SK-N-SH (cell line): ENCODE measurements around the gene PSMD9. TPM values are rescaled to one million over a fixed set of nuclear protein-coding genes. Genes with fewer than 3 reads are reported as not detected.
"Not testable (repeated sequence)": the region's sequence is repeated elsewhere in the genome, so short reads cannot be mapped to it uniquely, and the experiment has no call there.

Source experiments
- CTCF ChIA-PET: fragments of 300-600, 350-600 bp; formaldehyde crosslinking; extraction: SDS; loops from one replicate; lab custom pipeline; 2021; lab: Yijun Ruan, JAX
- POLR2A ChIA-PET: fragments of 350-600 bp; sonication (Branson Sonifier 250); formaldehyde crosslinking; extraction: SDS; loops from one replicate; lab custom pipeline; 2020; ENCODE audit warnings: antibody characterized with exemption, inconsistent platforms; lab: Yijun Ruan, JAX
- DNase-seq: peaks from one replicate; pipeline ENCODE4 v3.0.0; 2012
- H2AFZ ChIP-seq: fragments of 200-600 bp; sonication (generic); 2 replicates; pipeline ENCODE4 v1.8.1; 2016; ENCODE audit warnings: antibody characterized with exemption, mild to moderate bottlenecking, low read depth
- H3F3A ChIP-seq: fragments of 200-600 bp; sonication (generic); replicated peaks from 2 replicates; pipeline ENCODE3; 2016; ENCODE audit warnings: antibody characterized with exemption, mild to moderate bottlenecking; ENCODE audit not compliant: insufficient read depth
- H3K27ac ChIP-seq, 2 experiments: fragments of 200-500 bp in 1 of 2; fragments of 200-600 bp in 1 of 2; sonication (Bioruptor generic) in 1 of 2; sonication (generic), shearing (Covaris generic) in 1 of 2; 2 replicates each; pipeline versions ENCODE4 v1.5.1 to v1.6.1; 2014 to 2016; ENCODE audit warnings: low read depth in 2 of 2, inconsistent platforms in 1 of 2, low read length in 1 of 2, mild to moderate bottlenecking in 1 of 2, mixed read lengths in 1 of 2
- H3K27me3 ChIP-seq: fragments of 200-600 bp; sonication (generic), shearing (Covaris generic); 2 replicates; pipeline ENCODE4 v1.6.1; 2016; ENCODE audit warnings: mixed run types; ENCODE audit not compliant: insufficient read depth
- H3K36me3 ChIP-seq, 2 experiments: fragments of 200-500 bp in 1 of 2; fragments of 200-600 bp in 1 of 2; sonication (Bioruptor generic) in 1 of 2; sonication (generic) in 1 of 2; replicated peaks in 1 of 2; 2 replicates each; pipeline versions ENCODE3 to v1.5.1; 2014 to 2016; ENCODE audit warnings: low read length in 1 of 2, mild to moderate bottlenecking in 1 of 2; ENCODE audit not compliant: insufficient read depth in 2 of 2, control insufficient read depth in 1 of 2
- H3K4me1 ChIP-seq, 2 experiments: fragments of 200-500 bp in 1 of 2; fragments of 200-600 bp in 1 of 2; sonication (Bioruptor generic) in 1 of 2; sonication (generic), shearing (Covaris generic) in 1 of 2; 2 replicates each; pipeline versions ENCODE4 v1.5.1 to v1.6.1; 2014 to 2016; ENCODE audit warnings: low read depth in 1 of 2, low read length in 1 of 2, mixed run types in 1 of 2; ENCODE audit not compliant: insufficient read depth in 2 of 2, control insufficient read depth in 1 of 2
- H3K4me2 ChIP-seq: fragments of 200-600 bp; sonication (generic), shearing (Covaris generic); 2 replicates; pipeline ENCODE4 v1.6.1; 2017; ENCODE audit warnings: mixed run types
- H3K4me3 ChIP-seq, 2 experiments: fragments of 200-500 bp in 1 of 2; fragments of 200-600 bp in 1 of 2; sonication (Bioruptor generic) in 1 of 2; sonication (generic), shearing (Covaris generic) in 1 of 2; 2 replicates each; pipeline versions ENCODE4 v1.5.1 to v1.8.1; 2014 to 2016; ENCODE audit warnings: low read depth in 2 of 2, inconsistent platforms in 1 of 2, low read length in 1 of 2, mild to moderate bottlenecking in 1 of 2, mixed read lengths in 1 of 2, moderate library complexity in 1 of 2
- H3K79me2 ChIP-seq: fragments of 200-600 bp; sonication (generic); 2 replicates; pipeline ENCODE4 v1.8.1; 2017; ENCODE audit warnings: mild to moderate bottlenecking; ENCODE audit not compliant: insufficient read depth
- H3K9ac ChIP-seq: fragments of 200-600 bp; sonication (generic); 2 replicates; pipeline ENCODE4 v1.6.1; 2017; ENCODE audit warnings: mixed run types
- H3K9me2 ChIP-seq: fragments of 200-600 bp; sonication (generic); 2 replicates; pipeline ENCODE4 v1.6.1; 2017; ENCODE audit warnings: mixed run types
- H3K9me3 ChIP-seq: fragments of 200-600 bp; sonication (generic); 2 replicates; pipeline ENCODE4 v1.6.1; 2017; ENCODE audit warnings: mixed run types, mild to moderate bottlenecking, moderate library complexity
- H4K20me1 ChIP-seq: fragments of 200-600 bp; sonication (generic); 2 replicates; pipeline ENCODE4 v1.6.1; 2017; ENCODE audit warnings: mild to moderate bottlenecking, mixed run types; ENCODE audit not compliant: insufficient read depth
- CHD2 ChIP-seq: fragments of 150-350 bp; IDR thresholded peaks from 2 replicates; pipeline ENCODE4 v1.6.1; 2018; ENCODE audit warnings: low read length; ENCODE audit not compliant: partially characterized antibody
- CTCF ChIP-seq: fragments of 200-600 bp; sonication (generic); IDR thresholded peaks from 2 replicates; pipeline ENCODE4 v1.6.1; 2017; ENCODE audit warnings: antibody characterized with exemption, mild to moderate bottlenecking, moderate library complexity
- ELF1 ChIP-seq: IDR thresholded peaks from 2 replicates; pipeline ENCODE4 v1.4.0; 2012
- EZH2phosphoT487 ChIP-seq: fragments of 200-600 bp; sonication (generic); IDR thresholded peaks from 2 replicates; pipeline ENCODE4 v1.6.1; 2017; ENCODE audit warnings: low read depth, mixed run types, mild to moderate bottlenecking, antibody characterized with exemption, moderate library complexity, borderline replicate concordance
- FOSL2 ChIP-seq: IDR thresholded peaks from 2 replicates; pipeline ENCODE4 v1.4.0; 2012; ENCODE audit warnings: low read depth, mild to moderate bottlenecking, moderate library complexity, borderline replicate concordance
- IRF3 ChIP-seq: fragments of 150-350 bp; IDR thresholded peaks from 2 replicates; pipeline ENCODE4 v1.6.1; 2016; ENCODE audit warnings: mild to moderate bottlenecking, low read depth, low read length
- MXI1 ChIP-seq: IDR thresholded peaks from 2 replicates; pipeline ENCODE4 v1.6.1; 2012; ENCODE audit warnings: mild to moderate bottlenecking, low read depth, low read length, improper control_type of control experiment
- NFIC ChIP-seq: IDR thresholded peaks from 2 replicates; pipeline ENCODE4 v1.4.0; 2012; ENCODE audit warnings: borderline replicate concordance
- NRF1 ChIP-seq: IDR thresholded peaks from 2 replicates; pipeline ENCODE4 v1.6.1; 2012; ENCODE audit warnings: low read depth, mild to moderate bottlenecking, low read length
- POLR2AphosphoS5 ChIP-seq: IDR thresholded peaks from 2 replicates; pipeline ENCODE4 v1.6.1; 2012; ENCODE audit warnings: low read depth, low read length
- REST ChIP-seq: IDR thresholded peaks from 2 replicates; pipeline ENCODE4 v1.6.1; 2012; ENCODE audit warnings: mild to moderate bottlenecking, low read depth, low read length, moderate library complexity
- RFX5 ChIP-seq: IDR thresholded peaks from 2 replicates; pipeline ENCODE4 v1.6.1; 2012; ENCODE audit warnings: mild to moderate bottlenecking, improper control_type of control experiment, low read length
- SIN3A ChIP-seq: IDR thresholded peaks from 2 replicates; pipeline ENCODE4 v1.6.1; 2012; ENCODE audit warnings: low read depth, mild to moderate bottlenecking, low read length, moderate library complexity, borderline replicate concordance
- USF2 ChIP-seq: fragments of 150-350 bp; IDR thresholded peaks from 2 replicates; pipeline ENCODE4 v1.6.1; 2017; ENCODE audit warnings: antibody characterized with exemption, low read length, low read depth, borderline replicate concordance
- ZBTB33 ChIP-seq: IDR thresholded peaks from 2 replicates; pipeline ENCODE4 v1.4.0; 2012; ENCODE audit warnings: low read depth, borderline replicate concordance
- WGBS: methylation state at CpG from one replicate; pipeline ENCODE4 v1.1.6; 2017; ENCODE audit warnings: low lambda C conversion rate; 5-methylcytosine and 5-hydroxymethylcytosine counted together
- polyA plus RNA-seq, 3 experiments: library from polyadenylated mRNA; depleted of rRNA; stranded (reverse); fragments of >200 nt; gene quantifications; 2 replicates each; pipeline ENCODE4 v1.2.3, GENCODE V29; 2012

The PSMD9 gene
- polyA plus RNA-seq, 1 of the 3 experiments (the other 2 are of a cell fraction), result 227 TPM

- no peak for TF ChIP-seq USF2
- TF ChIP-seq ELF1, result no peak
- no peak for TF ChIP-seq MXI1
- no peak for TF ChIP-seq NRF1
- TF ChIP-seq RFX5, result no peak
- TF ChIP-seq SIN3A, result no peak
- no peak for TF ChIP-seq CTCF
- no peak for TF ChIP-seq NFIC
- no peak for TF ChIP-seq CHD2
Observed at GRCh38 chr12:121927813-121928212, 39.2 kb downstream of the PSMD9 start (continued).

- H3K9me3 ChIP-seq, H2AFZ ChIP-seq, DNase-seq, H3K4me2 ChIP-seq, H3K27ac ChIP-seq, H3F3A ChIP-seq, H3K27me3 ChIP-seq, H3K79me2 ChIP-seq, H3K4me3 ChIP-seq, H4K20me1 ChIP-seq, H3K9ac ChIP-seq, POLR2A ChIA-PET, H3K9me2 ChIP-seq: not testable (repeated sequence)
- CTCF ChIA-PET, result interaction anchor here (0.6 kb wide), 1 partner anchor 589 kb away, joined by 3 read pairs; no protein-coding TSS in a partner anchor
- Histone ChIP-seq H3K36me3 (peaks cover 0 to 11% of the 10 kb centered on the region in 2 experiments), H3K4me1 (peaks cover 0 to 25% of the 10 kb centered on the region in 2 experiments; a peak in 3 of 4 replicates)
- WGBS, result 96% methylated on average over 6 of the region's 7 CpGs
Observed at GRCh38 chr12:121929545-121929944, 41.0 kb downstream of the PSMD9 start.

- H3K9me2 ChIP-seq, result no peaks in the 10 kb centered on the region
- H4K20me1 ChIP-seq, result no peaks in the 10 kb centered on the region
- H2AFZ ChIP-seq, result no peak overlapping the region
- POLR2A ChIA-PET, result no interaction called here
- H3K4me1 ChIP-seq, result peaks cover 0 to 17% of the 10 kb centered on the region in 2 experiments; a peak in 3 of 4 replicates
- H3K4me3 ChIP-seq, result no peak overlapping the region
- CTCF ChIA-PET, result interaction anchor here (1.5 kb wide), 1 partner anchor 378 kb away, joined by 3 read pairs; no protein-coding TSS in a partner anchor
- WGBS, result 94% methylated on average over 4 of the region's 4 CpGs
- H3K4me2 ChIP-seq, result no peak overlapping the region
- H3K36me3 ChIP-seq, result peaks cover 0 to 11% of the 10 kb centered on the region in 2 experiments
- no peaks in the 10 kb centered on the region for H3K9me3 ChIP-seq
- H3K79me2 ChIP-seq, result no peaks in the 10 kb centered on the region; the same call in 1 of the 2 replicates
- H3F3A ChIP-seq, result peaks cover 3% of the 10 kb centered on the region
- H3K27ac ChIP-seq, result no peak overlapping the region
- DNase-seq, result no peak
- no peaks in the 10 kb centered on the region for H3K27me3 ChIP-seq
- H3K9ac ChIP-seq, result no peak overlapping the region
- TF ChIP-seq POLR2AphosphoS5 (no peak), REST (no peak), EZH2phosphoT487 (no peak), ZBTB33 (no peak), IRF3 (no peak), FOSL2 (no peak), RFX5 (no peak)
Observed at GRCh38 chr12:121930862-121931261, 42.3 kb downstream of the PSMD9 start.
